ENCODE data around the gene ADAMTSL1.

The ADAMTSL1 gene, protein sequence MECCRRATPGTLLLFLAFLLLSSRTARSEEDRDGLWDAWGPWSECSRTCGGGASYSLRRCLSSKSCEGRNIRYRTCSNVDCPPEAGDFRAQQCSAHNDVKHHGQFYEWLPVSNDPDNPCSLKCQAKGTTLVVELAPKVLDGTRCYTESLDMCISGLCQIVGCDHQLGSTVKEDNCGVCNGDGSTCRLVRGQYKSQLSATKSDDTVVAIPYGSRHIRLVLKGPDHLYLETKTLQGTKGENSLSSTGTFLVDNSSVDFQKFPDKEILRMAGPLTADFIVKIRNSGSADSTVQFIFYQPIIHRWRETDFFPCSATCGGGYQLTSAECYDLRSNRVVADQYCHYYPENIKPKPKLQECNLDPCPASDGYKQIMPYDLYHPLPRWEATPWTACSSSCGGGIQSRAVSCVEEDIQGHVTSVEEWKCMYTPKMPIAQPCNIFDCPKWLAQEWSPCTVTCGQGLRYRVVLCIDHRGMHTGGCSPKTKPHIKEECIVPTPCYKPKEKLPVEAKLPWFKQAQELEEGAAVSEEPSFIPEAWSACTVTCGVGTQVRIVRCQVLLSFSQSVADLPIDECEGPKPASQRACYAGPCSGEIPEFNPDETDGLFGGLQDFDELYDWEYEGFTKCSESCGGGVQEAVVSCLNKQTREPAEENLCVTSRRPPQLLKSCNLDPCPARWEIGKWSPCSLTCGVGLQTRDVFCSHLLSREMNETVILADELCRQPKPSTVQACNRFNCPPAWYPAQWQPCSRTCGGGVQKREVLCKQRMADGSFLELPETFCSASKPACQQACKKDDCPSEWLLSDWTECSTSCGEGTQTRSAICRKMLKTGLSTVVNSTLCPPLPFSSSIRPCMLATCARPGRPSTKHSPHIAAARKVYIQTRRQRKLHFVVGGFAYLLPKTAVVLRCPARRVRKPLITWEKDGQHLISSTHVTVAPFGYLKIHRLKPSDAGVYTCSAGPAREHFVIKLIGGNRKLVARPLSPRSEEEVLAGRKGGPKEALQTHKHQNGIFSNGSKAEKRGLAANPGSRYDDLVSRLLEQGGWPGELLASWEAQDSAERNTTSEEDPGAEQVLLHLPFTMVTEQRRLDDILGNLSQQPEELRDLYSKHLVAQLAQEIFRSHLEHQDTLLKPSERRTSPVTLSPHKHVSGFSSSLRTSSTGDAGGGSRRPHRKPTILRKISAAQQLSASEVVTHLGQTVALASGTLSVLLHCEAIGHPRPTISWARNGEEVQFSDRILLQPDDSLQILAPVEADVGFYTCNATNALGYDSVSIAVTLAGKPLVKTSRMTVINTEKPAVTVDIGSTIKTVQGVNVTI (N-terminal part only)

DNA sequence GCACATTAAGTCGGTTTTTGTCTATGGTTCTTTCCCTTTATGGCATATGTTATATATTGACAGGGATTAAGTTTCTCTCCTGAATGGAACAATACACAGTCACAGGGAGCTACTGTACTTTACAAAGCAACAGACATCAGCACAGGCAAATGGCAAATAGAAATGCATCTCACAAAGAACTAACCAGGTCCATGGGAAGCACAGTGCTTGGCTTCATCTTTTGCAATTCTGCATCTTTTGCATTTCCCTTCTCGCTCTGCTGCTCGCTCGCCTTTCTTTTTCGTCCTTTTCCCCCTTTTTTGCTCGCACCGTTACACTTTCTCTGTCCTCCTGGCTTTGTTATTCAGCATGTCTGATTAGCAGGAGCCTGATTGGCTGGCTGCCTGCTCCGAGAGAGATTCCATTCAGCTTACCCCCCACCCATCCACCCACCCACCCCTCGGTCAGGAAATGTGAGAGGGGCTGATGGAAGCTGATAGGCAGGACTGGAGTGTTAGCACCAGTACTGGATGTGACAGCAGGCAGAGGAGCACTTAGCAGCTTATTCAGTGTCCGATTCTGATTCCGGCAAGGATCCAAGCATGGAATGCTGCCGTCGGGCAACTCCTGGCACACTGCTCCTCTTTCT lies at the start of gene ADAMTSL1:
ADAMTSL1 (plus strand) TSS at position 502 of the 628 bp plus-strand sequence; CDS start at position 582, 80 bp downstream.
- intact Hi-C loops (cut with DNase I), result no loop called here
- peak in 8 of 10 donors; percentile 22 to 77 (median 34) for DNase-seq

DNA sequence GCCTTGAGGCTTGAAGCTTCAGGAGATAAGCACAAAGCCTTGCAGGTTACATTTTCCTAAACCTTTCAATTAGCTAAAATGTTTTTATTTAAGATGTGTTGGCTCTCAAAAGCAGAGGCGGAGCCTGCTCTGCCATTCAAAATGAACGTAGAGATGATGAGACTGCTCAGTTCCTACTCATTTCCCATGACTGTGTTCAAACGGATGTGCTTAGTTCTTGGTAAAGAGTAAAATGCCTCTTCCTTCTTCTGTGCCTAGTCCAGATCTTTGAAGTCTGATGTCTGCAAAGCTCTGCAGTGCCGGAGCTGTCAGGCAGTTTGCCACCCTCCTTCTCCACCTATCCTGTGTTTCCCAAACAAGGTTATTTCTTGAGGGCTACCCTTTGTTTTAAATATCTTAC lies 46.3 kb upstream of the ADAMTSL1 start:
- intact Hi-C loops (cut with DNase I), result no loop called here
- no peak for DNase-seq

GRCh38 chr9:18428661-18429060 lies 45.3 kb upstream of the ADAMTSL1 start:
- intact Hi-C loops (cut with DNase I), result no loop called here
- no peak for DNase-seq

DNA sequence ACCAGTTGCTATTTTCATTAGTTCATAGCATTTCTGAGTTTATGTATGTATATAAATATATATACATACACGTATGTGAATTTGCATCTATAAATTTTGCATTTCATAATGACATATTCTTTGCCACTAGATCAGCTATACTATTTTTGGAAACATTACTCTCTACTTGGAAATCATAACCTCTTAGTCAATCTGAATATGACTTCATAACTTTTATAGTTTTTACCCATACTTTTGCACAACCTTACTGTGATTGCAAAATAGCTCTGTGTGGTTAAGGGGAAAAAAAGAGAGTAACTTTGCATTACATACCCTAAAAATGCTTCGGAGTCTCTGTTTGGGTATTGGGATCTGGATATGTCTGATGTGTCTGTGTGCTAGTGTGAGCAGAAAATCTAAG lies 44.9 kb upstream of the ADAMTSL1 start:
- intact Hi-C loops (cut with DNase I), result no loop called here
- DNase-seq, result no peak

- no peak for DNase-seq
- intact Hi-C loops (cut with DNase I), result no loop called here
Measured at GRCh38 chr9:18433620-18434019, 40.3 kb upstream of the ADAMTSL1 start.

- intact Hi-C loops (cut with DNase I), result no loop called here
- DNase-seq, result no peak
Measured at GRCh38 chr9:18437315-18438201, 36.4 kb upstream of the ADAMTSL1 start.

DNA sequence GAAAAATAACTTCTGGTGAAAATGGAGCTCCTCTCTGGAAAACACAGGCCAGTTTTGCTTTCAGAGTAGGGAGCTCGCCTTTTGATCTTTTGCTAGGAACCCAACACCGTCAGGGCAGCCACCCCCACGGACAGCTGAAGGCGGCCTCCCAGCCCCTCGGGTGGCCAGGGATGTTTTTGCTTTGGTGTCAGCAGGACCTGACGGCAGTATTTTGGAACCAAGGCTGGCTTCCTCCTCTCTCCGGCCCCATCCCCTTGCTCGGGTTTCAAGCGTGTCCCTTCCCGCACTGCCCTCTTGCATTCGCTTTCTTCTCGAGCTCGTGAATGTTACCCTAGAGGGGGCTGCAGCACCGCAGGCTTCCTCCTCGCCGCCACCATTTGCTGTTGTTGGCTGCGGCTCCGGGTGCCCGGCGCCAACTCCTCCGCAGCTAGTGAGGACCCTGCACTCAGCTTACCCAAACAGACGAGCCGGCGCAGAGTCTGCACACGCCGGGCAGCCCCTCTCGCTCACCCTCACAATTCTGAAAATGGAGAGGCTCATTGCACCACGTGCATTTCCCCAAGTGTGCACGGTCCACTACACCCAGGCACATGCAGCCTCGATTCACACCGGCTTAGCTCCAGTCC lies 35.5 kb upstream of the ADAMTSL1 start:
- peak; percentile 32 to 92 (median 55) for DNase-seq
- intact Hi-C loops (cut with DNase I), result no loop called here

DNA sequence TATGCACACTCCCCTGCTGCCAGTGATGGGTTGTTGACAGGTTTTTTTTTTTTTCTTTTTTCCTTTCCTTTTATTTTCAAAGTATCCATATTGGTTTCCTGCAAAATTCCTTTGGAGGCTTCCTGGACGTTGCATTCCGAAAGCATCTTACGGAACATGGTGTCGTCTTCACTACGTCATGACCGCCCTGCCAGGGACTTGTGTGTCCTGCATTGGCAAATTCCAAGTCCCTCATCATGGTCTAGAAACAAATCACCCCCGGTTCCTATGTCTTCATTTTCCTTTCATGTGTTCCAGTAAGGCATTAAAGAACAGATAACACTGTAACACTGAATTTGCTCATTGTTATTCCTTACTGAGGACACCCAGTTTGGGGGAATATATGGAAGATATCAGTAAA lies 35.0 kb upstream of the ADAMTSL1 start:
- intact Hi-C loops (cut with DNase I), result no loop called here
- no peak for DNase-seq

- intact Hi-C loops (cut with DNase I), result loop anchor here (10.0 kb wide), 1 partner anchor 584 kb away; no protein-coding TSS in a partner anchor
- DNase-seq, result no peak
Measured at GRCh38 chr9:18441261-18441660, 32.7 kb upstream of the ADAMTSL1 start.

DNA sequence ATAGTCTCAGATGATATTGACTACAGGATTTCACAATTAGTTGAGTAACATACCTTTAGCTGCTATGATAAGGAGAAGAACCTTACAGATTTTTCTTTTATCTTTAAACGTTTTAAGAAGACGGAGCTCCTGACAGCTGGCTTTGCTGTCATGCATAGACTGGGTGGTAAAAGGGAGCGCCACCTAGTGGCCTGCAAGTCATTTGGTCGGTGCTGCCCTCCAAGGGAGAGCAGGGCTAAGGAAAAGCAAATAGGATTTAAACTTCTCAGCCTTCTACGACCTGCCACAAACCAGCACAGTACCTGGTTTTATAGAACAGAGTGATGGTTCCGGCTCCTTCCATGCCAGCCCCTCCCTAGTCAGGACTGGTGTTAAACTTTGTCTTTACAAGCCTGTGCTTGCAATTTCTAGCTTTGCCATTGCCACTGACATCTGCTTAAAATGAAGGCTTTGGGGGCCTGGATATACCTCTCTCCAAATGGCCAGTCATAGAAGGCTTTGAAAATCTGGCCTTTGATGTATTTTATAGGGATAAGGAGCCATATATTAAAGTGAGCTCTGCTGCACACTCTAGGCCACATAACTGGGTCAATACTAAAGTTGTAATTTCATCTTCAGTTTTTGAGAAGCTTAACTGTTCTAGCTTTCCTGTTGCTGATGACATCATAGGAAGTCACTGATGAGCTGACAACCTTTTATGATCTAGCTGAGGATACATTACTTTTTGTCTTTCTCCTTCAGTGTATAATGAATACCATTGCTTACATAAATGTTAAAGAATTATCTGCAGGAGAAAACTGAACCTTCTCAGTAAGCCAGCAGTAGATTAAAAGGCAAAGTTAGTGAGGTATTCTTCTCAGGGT lies 31.1 kb upstream of the ADAMTSL1 start:
- intact Hi-C loops (cut with DNase I), result loop anchor here (1.0 to 10.0 kb wide), 2 partner anchors 188 to 582 kb away; no protein-coding TSS in a partner anchor
- DNase-seq, result peak; percentile 34 to 96 (median 78)

GRCh38 chr9:18447131-18447530 lies 26.8 kb upstream of the ADAMTSL1 start:
- no peak for DNase-seq
- intact Hi-C loops (cut with DNase I), result loop anchor here (10.0 kb wide), 1 partner anchor 578 kb away; no protein-coding TSS in a partner anchor

DNA sequence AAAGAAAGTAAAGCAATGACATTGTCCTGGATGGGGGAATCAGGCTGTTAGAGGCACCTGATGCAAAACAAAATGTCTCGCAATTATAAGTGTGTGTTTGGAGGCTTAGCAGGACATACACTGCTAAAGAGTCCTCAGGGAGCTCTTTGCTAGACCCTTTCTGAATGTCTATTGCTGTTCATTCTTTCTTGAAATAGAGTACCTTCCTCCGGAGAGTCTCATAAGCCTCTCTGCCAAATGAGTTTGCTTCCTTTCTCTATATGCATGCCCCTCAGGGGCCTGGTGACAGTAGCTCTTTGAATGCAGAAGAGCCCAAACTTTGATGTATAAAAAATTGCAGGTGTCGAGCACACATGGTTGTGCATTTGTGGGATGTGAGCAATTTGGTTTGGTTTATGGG lies 26.4 kb upstream of the ADAMTSL1 start:
- no peak for DNase-seq
- intact Hi-C loops (cut with DNase I), result loop anchor here (10.0 kb wide), 1 partner anchor 577 kb away; no protein-coding TSS in a partner anchor

DNA sequence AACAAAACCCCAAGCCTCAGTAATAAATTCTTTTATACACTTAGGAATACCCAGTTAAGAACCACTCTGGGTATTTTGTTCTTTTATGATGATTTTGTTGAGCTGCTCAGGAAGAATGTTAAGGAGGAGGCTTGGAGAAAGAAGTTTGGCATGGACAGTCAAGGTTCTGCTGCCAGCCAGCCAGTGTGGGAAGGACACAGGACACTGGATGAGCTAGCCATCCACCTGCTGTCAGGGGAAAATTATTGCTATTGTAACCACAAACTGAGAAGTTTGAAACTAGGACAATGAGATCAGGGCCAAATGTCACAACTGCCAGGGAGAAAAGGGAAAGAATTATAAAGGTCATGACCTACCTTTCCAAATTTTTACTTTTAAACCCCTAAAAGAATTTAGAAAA lies 25.9 kb upstream of the ADAMTSL1 start:
- intact Hi-C loops (cut with DNase I), result loop anchor here (10.0 kb wide), 1 partner anchor 577 kb away; no protein-coding TSS in a partner anchor
- no peak for DNase-seq

- DNase-seq, result no peak
- intact Hi-C loops (cut with DNase I), result no loop called here
Measured at GRCh38 chr9:18451406-18451805, 22.5 kb upstream of the ADAMTSL1 start.

DNA sequence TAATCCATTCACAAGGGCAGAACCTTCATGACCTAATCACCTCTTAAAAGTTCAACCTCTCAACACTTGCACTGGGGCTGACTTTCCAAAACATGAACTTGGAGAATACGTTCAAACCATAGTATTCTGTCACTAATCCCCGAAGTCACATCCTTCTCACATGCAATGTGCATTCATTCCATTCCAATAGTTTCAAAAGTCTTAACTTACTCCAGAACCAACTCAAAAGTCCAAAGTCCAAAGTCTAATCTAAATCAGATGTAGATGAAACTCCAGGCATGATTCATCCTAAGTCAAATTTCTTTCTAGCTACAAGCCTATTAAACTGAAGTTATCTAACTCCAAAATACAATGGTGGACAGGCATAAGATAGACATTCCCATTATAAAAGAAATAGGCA lies 21.7 kb upstream of the ADAMTSL1 start:
- intact Hi-C loops (cut with DNase I), result no loop called here
- no peak for DNase-seq

DNA sequence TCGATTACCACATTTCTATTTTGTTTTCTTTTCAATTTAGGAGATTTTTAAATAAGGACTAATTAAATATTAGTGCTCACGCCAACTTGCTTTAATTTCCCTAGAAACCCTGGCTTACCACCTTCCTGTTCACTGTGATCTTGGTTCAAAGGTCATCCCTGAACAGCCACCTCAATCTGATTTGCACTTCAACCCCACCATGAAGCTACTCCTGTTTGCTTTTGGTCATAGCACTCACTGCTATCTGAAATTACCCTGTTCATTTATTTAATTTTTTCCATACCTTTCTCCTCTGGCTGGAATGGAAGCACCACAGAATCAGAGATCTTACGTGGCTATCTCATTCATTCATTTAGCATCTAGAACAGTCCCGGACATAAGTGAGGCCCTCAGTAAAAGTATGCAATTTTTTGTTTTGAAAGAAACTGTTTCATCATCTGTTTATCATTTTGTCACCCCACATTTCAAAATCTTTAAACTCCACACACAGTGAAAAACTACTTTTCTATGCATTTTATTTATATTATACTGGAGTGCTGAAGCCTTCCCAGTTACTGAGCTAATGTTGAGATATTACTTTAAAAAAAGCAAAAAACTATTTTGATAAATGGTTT lies 17.2 kb upstream of the ADAMTSL1 start:
- intact Hi-C loops (cut with DNase I), result no loop called here
- no peak for DNase-seq

GRCh38 chr9:18457510-18457909 lies 16.4 kb upstream of the ADAMTSL1 start:
- DNase-seq, result no peak
- intact Hi-C loops (cut with DNase I), result no loop called here

All from posterior cingulate gyrus (tissue), 11 donors.